ENCODE data around the gene DOCK2.

- TF ChIP-seq, protein P1, sequence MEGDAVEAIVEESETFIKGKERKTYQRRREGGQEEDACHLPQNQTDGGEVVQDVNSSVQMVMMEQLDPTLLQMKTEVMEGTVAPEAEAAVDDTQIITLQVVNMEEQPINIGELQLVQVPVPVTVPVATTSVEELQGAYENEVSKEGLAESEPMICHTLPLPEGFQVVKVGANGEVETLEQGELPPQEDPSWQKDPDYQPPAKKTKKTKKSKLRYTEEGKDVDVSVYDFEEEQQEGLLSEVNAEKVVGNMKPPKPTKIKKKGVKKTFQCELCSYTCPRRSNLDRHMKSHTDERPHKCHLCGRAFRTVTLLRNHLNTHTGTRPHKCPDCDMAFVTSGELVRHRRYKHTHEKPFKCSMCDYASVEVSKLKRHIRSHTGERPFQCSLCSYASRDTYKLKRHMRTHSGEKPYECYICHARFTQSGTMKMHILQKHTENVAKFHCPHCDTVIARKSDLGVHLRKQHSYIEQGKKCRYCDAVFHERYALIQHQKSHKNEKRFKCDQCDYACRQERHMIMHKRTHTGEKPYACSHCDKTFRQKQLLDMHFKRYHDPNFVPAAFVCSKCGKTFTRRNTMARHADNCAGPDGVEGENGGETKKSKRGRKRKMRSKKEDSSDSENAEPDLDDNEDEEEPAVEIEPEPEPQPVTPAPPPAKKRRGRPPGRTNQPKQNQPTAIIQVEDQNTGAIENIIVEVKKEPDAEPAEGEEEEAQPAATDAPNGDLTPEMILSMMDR (IDR thresholded peaks at IDR 0.05): no peak
- no peak for TF ChIP-seq ZFX (IDR thresholded peaks at IDR 0.05; ENCODE audit: borderline replicate concordance)
Measured at GRCh38 chr5:169765176-169765996, 128.3 kb downstream of the DOCK2 start.
